ENCODE measurements around the gene SGCA.

SGCA gene

GRCh38 chr17:50118828-50119218 is 47.0 kb upstream of the SGCA start:
- no peak overlapping the region for H3K4me3 ChIP-seq (ENCODE audit: low read length)
- H3K9me3 ChIP-seq (ENCODE audit: control insufficient read depth, insufficient read depth, low read length): no peaks in the 10 kb centered on the region
- H3K27ac ChIP-seq (ENCODE audit: low read depth, low read length): no peak overlapping the region
- H3K36me3 ChIP-seq (ENCODE audit: control insufficient read depth, low read length): no peaks in the 10 kb centered on the region
- no peaks in the 10 kb centered on the region for H3F3A ChIP-seq (ENCODE audit: control insufficient read depth, insufficient read depth)
- H4K20me1 ChIP-seq (ENCODE audit: control insufficient read depth, insufficient read depth, low read depth, low read length): no peaks in the 10 kb centered on the region
- H3K79me2 ChIP-seq (ENCODE audit: control insufficient read depth, low read length): no peaks in the 10 kb centered on the region
- no peak overlapping the region for H3K4me2 ChIP-seq (ENCODE audit: low read length)
- H3K9me2 ChIP-seq (replicated peaks; ENCODE audit: control insufficient read depth, low read length): no peaks in the 10 kb centered on the region
- peaks cover 4% of the 10 kb centered on the region; the same call in 1 of the 2 replicates for H3K4me1 ChIP-seq (ENCODE audit: control insufficient read depth, low read length)
- H3K27me3 ChIP-seq (ENCODE audit: control insufficient read depth, low read length): peaks cover 56% of the 10 kb centered on the region
- TF ChIP-seq CTCF (IDR thresholded peaks at IDR 0.05; ENCODE audit: low read depth, low read length, poor library complexity, severe bottlenecking): no peak
- TF ChIP-seq EZH2phosphoT487 (IDR thresholded peaks at IDR 0.05; ENCODE audit: borderline replicate concordance, low read length): no peak

GRCh38 chr17:50120475-50121253 is 45.1 kb upstream of the SGCA start:
- Histone ChIP-seq H3K36me3 (ENCODE audit: control insufficient read depth, low read length) (no peaks in the 10 kb centered on the region), H3K27ac (ENCODE audit: low read depth, low read length) (no peak overlapping the region), H4K20me1 (ENCODE audit: control insufficient read depth, insufficient read depth, low read depth, low read length) (no peaks in the 10 kb centered on the region), H3K4me3 (ENCODE audit: low read length) (no peak overlapping the region), H3K27me3 (ENCODE audit: control insufficient read depth, low read length) (peaks cover 56% of the 10 kb centered on the region), H3K9me2 (replicated peaks; ENCODE audit: control insufficient read depth, low read length) (no peaks in the 10 kb centered on the region), H3K4me1 (ENCODE audit: control insufficient read depth, low read length) (peaks cover 4% of the 10 kb centered on the region; the same call in 1 of the 2 replicates), H3F3A (ENCODE audit: control insufficient read depth, insufficient read depth) (no peaks in the 10 kb centered on the region), H3K4me2 (ENCODE audit: low read length) (no peak overlapping the region), H3K9me3 (ENCODE audit: control insufficient read depth, insufficient read depth, low read length) (no peaks in the 10 kb centered on the region), H3K79me2 (ENCODE audit: control insufficient read depth, low read length) (no peaks in the 10 kb centered on the region)
- TF ChIP-seq EZH2phosphoT487 (IDR thresholded peaks at IDR 0.05; ENCODE audit: borderline replicate concordance, low read length) (no peak), CTCF (IDR thresholded peaks at IDR 0.05; ENCODE audit: low read depth, low read length, poor library complexity, severe bottlenecking) (no peak)

- peaks cover 51% of the 10 kb centered on the region for H3K27me3 ChIP-seq (ENCODE audit: control insufficient read depth, low read length)
- no peak overlapping the region for H3K27ac ChIP-seq (ENCODE audit: low read depth, low read length)
- no peaks in the 10 kb centered on the region for H3K36me3 ChIP-seq (ENCODE audit: control insufficient read depth, low read length)
- H3K4me2 ChIP-seq (ENCODE audit: low read length): no peak overlapping the region
- no peaks in the 10 kb centered on the region; the same call in 1 of the 2 replicates for H3K4me1 ChIP-seq (ENCODE audit: control insufficient read depth, low read length)
- H3K79me2 ChIP-seq (ENCODE audit: control insufficient read depth, low read length): no peaks in the 10 kb centered on the region
- H3K4me3 ChIP-seq (ENCODE audit: low read length): no peak overlapping the region
- H3K9me2 ChIP-seq (replicated peaks; ENCODE audit: control insufficient read depth, low read length): no peaks in the 10 kb centered on the region
- H3F3A ChIP-seq (ENCODE audit: control insufficient read depth, insufficient read depth): no peaks in the 10 kb centered on the region
- TF ChIP-seq EZH2phosphoT487 (IDR thresholded peaks at IDR 0.05; ENCODE audit: borderline replicate concordance, low read length) (no peak), CTCF (IDR thresholded peaks at IDR 0.05; ENCODE audit: low read depth, low read length, poor library complexity, severe bottlenecking) (no peak)
- H4K20me1 ChIP-seq (ENCODE audit: control insufficient read depth, insufficient read depth, low read depth, low read length): no peaks in the 10 kb centered on the region
- no peaks in the 10 kb centered on the region for H3K9me3 ChIP-seq (ENCODE audit: control insufficient read depth, insufficient read depth, low read length)
Observed at GRCh38 chr17:50122945-50123344, 42.9 kb upstream of the SGCA start.
